Gastrocnemius medialis (tissue), 4 donors: ENCODE data around the gene TMEM63C. TPM values are rescaled to one million over a fixed set of nuclear protein-coding genes. Genes with fewer than 3 reads are reported as not detected.

Experiments used
- ATAC-seq, 2 donors: fragments of 150-250 bp; one replicate each; pipeline ENCODE4 v1.9.1; 2016
- DNase-seq, 2 donors: peaks; one replicate each; pipeline ENCODE4 v3.0.0-alpha.2; 2019
- H3K27ac ChIP-seq, 4 donors: fragments of 200-600 bp; sonication (generic); 1 replicate in 1 of 4; 2 replicates in 3 of 4; pipeline ENCODE4 v1.5.1; 2016 to 2018; ENCODE audit warnings: mild to moderate bottlenecking in 2 of 4, moderate library complexity in 1 of 4
- H3K27me3 ChIP-seq, 3 donors: fragments of 200-600 bp; sonication (generic) in 2 of 3; 1 replicate in 1 of 3; 2 replicates in 2 of 3; pipeline versions ENCODE4 v1.5.1 to v1.6.0; 2016 to 2019; ENCODE audit warnings: mild to moderate bottlenecking in 1 of 3, moderate library complexity in 1 of 3
- H3K36me3 ChIP-seq, 2 donors: fragments of 200-600 bp; sonication (generic) in 1 of 2; one replicate each; pipeline ENCODE4 v1.5.1; 2017 to 2018
- H3K4me1 ChIP-seq, 2 donors: fragments of 200-600 bp; sonication (generic) in 1 of 2; one replicate each; pipeline ENCODE4 v1.5.1; 2016 to 2017; ENCODE audit warnings: mild to moderate bottlenecking in 2 of 2
- H3K4me3 ChIP-seq, 4 donors: fragments of 200-600 bp; sonication (generic) in 3 of 4; 1 replicate in 1 of 4; 2 replicates in 3 of 4; pipeline ENCODE4 v1.5.1; 2016 to 2019; ENCODE audit warnings: mild to moderate bottlenecking in 2 of 4
- H3K9me3 ChIP-seq, 3 donors: fragments of 200-600 bp; sonication (generic) in 2 of 3; 1 replicate in 1 of 3; 2 replicates in 2 of 3; pipeline ENCODE4 v1.5.1; 2016 to 2019
- POLR2A ChIP-seq, 2 donors: fragments of 450-650 bp; IDR thresholded peaks; one replicate each; pipeline ENCODE4 v1.6.1; 2017; ENCODE audit warnings: antibody characterized with exemption in 2 of 2, mild to moderate bottlenecking in 2 of 2, moderate library complexity in 2 of 2
- in situ Hi-C, 4 donors: fragments of 200-750 bp; cut with MboI; loops; one replicate each; pipeline versions ENCODE4 v1.15.0 to v1.8.0; 2017; ENCODE audit warnings: low sequenced_read_pairs in 4 of 4
- intact Hi-C: fragments of 100-400 bp; cut with DNase I; formaldehyde crosslinking; loops from one replicate; pipeline ENCODE4 v1.15.1; 2023; ENCODE audit warnings: low total_unique reads
- total RNA-seq, 4 donors: library from RNA; depleted of rRNA; stranded (reverse); fragments of >200 nt; gene quantifications; one replicate each; pipeline versions ENCODE4 v1.1.0 to v1.2.3, GENCODE V29; 2016
- TF ChIP-seq, protein P1 (sequence below), 5 experiments: fragments of 450-650 bp in 3 of 5; fragments of 200-600 bp in 2 of 5; sonication (generic) in 2 of 5; IDR thresholded peaks in 4 of 5; conservative IDR thresholded peaks in 1 of 5; 1 replicate in 4 of 5; 2 replicates in 1 of 5; pipeline ENCODE4 v1.5.1; 2016 to 2019; ENCODE audit warnings: antibody characterized with exemption in 5 of 5, mild to moderate bottlenecking in 3 of 5, moderate library complexity in 3 of 5

Gene TMEM63C
- total RNA-seq, 4 donors from 2014 or later = 0.05 TPM; not detected in 2

DNA sequence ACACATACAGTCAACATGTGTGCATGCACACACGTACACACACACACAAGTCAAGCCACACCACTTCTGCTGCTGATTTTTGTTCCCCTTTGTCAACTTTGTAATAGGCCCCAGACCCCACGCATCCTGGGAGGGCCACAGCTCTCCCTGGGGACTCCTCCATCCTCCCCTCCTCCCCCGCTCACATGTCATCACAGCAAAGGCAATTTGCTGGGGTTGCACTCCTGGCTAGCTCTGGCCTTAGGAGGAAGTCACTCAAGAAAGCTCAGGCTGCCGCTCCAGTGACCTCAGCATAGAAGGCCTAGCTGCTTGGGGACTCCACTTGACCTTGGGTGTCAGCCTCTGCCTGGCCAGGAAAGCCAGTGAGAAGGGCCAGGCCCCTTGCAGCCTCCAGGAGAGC is 62.3 kb downstream of the TMEM63C start:
- in situ Hi-C loops (no loop called here), intact Hi-C loops (no loop called here)
- Histone ChIP-seq H3K36me3 (no peaks in the 10 kb centered on the region), H3K27me3 (no peaks in the 10 kb centered on the region), H3K4me1 (no peaks in the 10 kb centered on the region), H3K27ac (no peak overlapping the region), H3K9me3 (no peaks in the 10 kb centered on the region), H3K4me3 (no peak overlapping the region)
- no peak for DNase-seq
- ATAC-seq = no peak
- TF ChIP-seq POLR2A (IDR thresholded peaks at IDR 0.05) = no peak
- TF ChIP-seq, protein P1, sequence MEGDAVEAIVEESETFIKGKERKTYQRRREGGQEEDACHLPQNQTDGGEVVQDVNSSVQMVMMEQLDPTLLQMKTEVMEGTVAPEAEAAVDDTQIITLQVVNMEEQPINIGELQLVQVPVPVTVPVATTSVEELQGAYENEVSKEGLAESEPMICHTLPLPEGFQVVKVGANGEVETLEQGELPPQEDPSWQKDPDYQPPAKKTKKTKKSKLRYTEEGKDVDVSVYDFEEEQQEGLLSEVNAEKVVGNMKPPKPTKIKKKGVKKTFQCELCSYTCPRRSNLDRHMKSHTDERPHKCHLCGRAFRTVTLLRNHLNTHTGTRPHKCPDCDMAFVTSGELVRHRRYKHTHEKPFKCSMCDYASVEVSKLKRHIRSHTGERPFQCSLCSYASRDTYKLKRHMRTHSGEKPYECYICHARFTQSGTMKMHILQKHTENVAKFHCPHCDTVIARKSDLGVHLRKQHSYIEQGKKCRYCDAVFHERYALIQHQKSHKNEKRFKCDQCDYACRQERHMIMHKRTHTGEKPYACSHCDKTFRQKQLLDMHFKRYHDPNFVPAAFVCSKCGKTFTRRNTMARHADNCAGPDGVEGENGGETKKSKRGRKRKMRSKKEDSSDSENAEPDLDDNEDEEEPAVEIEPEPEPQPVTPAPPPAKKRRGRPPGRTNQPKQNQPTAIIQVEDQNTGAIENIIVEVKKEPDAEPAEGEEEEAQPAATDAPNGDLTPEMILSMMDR (IDR thresholded peaks at IDR 0.05 in 4 of 5, conservative IDR thresholded peaks at IDR 0.05 in 1 of 5) = no peak

DNA sequence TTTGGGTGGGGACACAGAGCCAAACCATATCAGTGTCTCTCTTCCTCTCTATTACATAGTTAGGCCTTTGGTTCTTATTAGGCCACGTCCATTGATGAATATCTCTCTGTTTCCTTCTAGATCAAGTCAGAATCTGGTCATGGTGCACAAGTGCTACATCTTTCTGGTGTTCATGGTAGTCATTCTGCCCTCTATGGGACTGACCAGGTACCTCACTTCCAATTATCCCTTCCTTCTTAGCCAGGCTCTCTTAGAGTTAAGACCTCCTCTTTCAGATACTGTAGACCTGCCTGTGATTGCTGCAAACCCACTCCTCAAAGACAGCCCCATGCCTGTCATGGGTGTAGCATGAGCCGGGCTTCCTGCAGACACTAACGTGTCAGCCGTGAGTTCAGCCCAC is 64.2 kb downstream of the TMEM63C start:
- Histone ChIP-seq H3K4me1 (no peaks in the 10 kb centered on the region), H3K9me3 (no peaks in the 10 kb centered on the region), H3K36me3 (no peaks in the 10 kb centered on the region), H3K27me3 (no peaks in the 10 kb centered on the region), H3K27ac (no peak overlapping the region), H3K4me3 (no peak overlapping the region)
- DNase-seq = no peak
- intact Hi-C loops (no loop called here), in situ Hi-C loops (no loop called here)
- TF ChIP-seq POLR2A (IDR thresholded peaks at IDR 0.05) = no peak
- TF ChIP-seq, protein P1 (IDR thresholded peaks at IDR 0.05 in 4 of 5, conservative IDR thresholded peaks at IDR 0.05 in 1 of 5) = no peak
- ATAC-seq = no peak

DNA sequence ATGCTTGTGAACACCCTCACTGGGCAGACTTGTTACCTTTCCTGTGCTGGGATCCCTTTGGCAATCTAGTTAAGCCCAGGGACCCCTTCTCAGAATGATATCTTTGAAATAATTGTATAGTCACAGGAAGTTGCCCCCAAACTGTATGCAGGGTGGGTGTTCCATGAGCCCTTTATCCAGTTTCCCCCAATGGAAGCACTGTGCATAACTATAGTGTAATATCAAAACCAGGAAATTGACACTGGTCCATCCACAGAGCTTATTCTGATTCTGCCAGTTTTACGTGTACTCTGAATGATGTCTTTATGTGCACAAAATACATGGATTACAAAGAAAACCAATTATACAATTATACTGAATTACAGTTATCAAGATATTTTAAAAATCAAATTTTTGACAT is 65.2 kb downstream of the TMEM63C start:
- intact Hi-C loops = no loop called here
- no peaks in the 10 kb centered on the region for H3K36me3 ChIP-seq
- H3K4me1 ChIP-seq = no peaks in the 10 kb centered on the region
- no peak overlapping the region for H3K27ac ChIP-seq
- ATAC-seq = no peak
- H3K9me3 ChIP-seq = no peaks in the 10 kb centered on the region
- no peak overlapping the region for H3K4me3 ChIP-seq
- in situ Hi-C loops = no loop called here
- no peak for DNase-seq
- TF ChIP-seq POLR2A (IDR thresholded peaks at IDR 0.05) = no peak
- TF ChIP-seq, protein P1 (IDR thresholded peaks at IDR 0.05 in 4 of 5, conservative IDR thresholded peaks at IDR 0.05 in 1 of 5) = no peak
- H3K27me3 ChIP-seq = no peaks in the 10 kb centered on the region

DNA sequence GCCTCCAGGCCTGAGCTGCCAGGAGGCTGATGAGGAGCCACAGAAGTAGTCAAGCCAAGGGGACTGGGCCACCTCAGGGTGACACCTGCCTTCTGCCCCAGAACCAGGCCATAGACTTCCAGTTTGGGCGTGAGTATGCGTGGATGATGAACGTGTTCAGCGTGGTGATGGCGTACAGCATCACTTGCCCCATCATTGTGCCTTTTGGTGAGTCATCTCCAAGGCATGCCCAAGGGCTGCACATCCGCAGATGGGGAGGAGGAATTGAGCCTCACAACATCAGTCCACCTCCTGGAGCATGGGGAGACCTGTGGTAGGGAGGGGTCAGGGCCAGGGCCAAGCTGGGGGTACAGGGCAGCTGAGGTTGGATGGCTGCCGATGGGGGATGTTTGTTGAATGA is 67.1 kb downstream of the TMEM63C start:
- DNase-seq = no peak
- no peak overlapping the region for H3K4me3 ChIP-seq
- no peaks in the 10 kb centered on the region for H3K4me1 ChIP-seq
- TF ChIP-seq POLR2A (IDR thresholded peaks at IDR 0.05) = no peak
- TF ChIP-seq, protein P1 (IDR thresholded peaks at IDR 0.05 in 4 of 5, conservative IDR thresholded peaks at IDR 0.05 in 1 of 5) = no peak
- H3K36me3 ChIP-seq = no peaks in the 10 kb centered on the region
- H3K9me3 ChIP-seq = no peaks in the 10 kb centered on the region
- H3K27ac ChIP-seq = no peak overlapping the region
- H3K27me3 ChIP-seq = peaks cover 0 to 4% (median 0%) of the 10 kb centered on the region in 3 donors
- in situ Hi-C loops = no loop called here
- intact Hi-C loops = no loop called here
- no peak for ATAC-seq

DNA sequence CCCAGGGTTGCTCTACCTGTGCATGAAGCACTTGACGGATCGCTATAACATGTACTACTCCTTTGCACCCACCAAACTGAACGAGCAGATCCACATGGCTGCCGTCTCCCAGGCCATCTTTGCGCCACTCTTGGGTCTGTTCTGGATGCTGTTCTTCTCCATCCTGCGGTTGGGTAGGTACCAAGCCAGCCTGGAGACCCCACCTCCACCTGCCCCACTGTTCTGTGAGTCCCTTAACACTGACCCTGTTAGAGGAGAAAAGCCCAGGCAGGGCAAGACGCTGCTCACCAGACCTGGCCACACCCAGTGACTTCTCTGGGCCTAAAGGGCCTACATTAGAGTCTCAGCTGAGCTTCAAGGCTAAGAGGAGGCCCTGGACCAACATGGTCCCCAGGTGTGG is 67.7 kb downstream of the TMEM63C start:
- intact Hi-C loops = no loop called here
- in situ Hi-C loops = no loop called here
- Histone ChIP-seq H3K27me3 (peaks cover 0 to 4% (median 0%) of the 10 kb centered on the region in 3 donors), H3K36me3 (no peaks in the 10 kb centered on the region), H3K4me3 (no peak overlapping the region), H3K9me3 (no peaks in the 10 kb centered on the region), H3K27ac (no peak overlapping the region), H3K4me1 (no peaks in the 10 kb centered on the region)
- ATAC-seq (no peak), DNase-seq (no peak)
- TF ChIP-seq, protein P1 (IDR thresholded peaks at IDR 0.05 in 4 of 5, conservative IDR thresholded peaks at IDR 0.05 in 1 of 5) = no peak
- TF ChIP-seq POLR2A (IDR thresholded peaks at IDR 0.05) = no peak
